ENCODE results near the gene HOXB4. TPM values are rescaled to one million over a fixed set of nuclear protein-coding genes. Genes with fewer than 3 reads are reported as not detected.

Gene HOXB4
- total RNA-seq, 4 donors from 2014 or later, result 0.98 to 2.8 (median 2.0) TPM

DNA sequence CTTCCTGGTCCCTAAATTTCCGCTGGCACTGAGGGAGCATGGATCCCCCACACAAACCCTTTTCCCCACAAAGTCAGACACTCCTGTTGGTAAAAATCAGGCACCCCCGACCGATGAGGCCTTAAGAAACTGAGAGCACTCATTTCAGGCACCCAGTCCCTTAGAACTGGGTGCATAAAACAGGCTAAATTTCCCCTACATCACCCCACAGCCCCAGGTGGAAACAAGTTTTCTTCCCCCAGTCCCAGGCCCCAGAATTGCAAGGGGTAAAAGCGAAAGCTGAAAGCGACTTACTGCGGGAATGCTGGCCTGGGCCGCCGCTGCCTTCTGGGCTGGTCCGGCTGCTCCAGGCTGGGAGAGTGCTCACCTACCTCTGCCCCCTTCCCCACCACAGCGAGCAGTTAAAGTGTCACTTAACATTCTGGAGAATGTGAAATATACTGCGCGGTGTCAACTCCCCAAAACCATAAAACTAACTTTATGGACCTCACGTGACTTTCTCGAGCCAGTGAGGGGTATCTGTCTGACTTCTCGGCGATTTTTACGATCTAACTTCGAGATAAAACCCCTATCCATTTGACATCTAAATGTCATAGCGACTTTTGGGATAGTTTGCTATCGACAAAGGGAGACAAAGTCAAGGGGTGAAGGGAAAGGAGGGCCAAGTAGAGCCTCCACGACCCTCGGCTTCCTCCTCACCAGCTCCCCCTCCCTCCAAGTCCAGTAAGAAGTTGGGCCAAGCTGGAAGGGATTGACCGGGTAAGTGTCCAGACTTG, 11.9 kb upstream of the HOXB4 start, which contains the start of gene HOXB3:
TSS of gene HOXB3 (minus strand) at position 411 of the 776 bp plus-strand sequence. CDS start 37,767 bp downstream, outside the sequence.
- TF ChIP-seq, protein P1, sequence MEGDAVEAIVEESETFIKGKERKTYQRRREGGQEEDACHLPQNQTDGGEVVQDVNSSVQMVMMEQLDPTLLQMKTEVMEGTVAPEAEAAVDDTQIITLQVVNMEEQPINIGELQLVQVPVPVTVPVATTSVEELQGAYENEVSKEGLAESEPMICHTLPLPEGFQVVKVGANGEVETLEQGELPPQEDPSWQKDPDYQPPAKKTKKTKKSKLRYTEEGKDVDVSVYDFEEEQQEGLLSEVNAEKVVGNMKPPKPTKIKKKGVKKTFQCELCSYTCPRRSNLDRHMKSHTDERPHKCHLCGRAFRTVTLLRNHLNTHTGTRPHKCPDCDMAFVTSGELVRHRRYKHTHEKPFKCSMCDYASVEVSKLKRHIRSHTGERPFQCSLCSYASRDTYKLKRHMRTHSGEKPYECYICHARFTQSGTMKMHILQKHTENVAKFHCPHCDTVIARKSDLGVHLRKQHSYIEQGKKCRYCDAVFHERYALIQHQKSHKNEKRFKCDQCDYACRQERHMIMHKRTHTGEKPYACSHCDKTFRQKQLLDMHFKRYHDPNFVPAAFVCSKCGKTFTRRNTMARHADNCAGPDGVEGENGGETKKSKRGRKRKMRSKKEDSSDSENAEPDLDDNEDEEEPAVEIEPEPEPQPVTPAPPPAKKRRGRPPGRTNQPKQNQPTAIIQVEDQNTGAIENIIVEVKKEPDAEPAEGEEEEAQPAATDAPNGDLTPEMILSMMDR (IDR thresholded peaks at IDR 0.05; ENCODE audit: low read depth), result no peak

DNA sequence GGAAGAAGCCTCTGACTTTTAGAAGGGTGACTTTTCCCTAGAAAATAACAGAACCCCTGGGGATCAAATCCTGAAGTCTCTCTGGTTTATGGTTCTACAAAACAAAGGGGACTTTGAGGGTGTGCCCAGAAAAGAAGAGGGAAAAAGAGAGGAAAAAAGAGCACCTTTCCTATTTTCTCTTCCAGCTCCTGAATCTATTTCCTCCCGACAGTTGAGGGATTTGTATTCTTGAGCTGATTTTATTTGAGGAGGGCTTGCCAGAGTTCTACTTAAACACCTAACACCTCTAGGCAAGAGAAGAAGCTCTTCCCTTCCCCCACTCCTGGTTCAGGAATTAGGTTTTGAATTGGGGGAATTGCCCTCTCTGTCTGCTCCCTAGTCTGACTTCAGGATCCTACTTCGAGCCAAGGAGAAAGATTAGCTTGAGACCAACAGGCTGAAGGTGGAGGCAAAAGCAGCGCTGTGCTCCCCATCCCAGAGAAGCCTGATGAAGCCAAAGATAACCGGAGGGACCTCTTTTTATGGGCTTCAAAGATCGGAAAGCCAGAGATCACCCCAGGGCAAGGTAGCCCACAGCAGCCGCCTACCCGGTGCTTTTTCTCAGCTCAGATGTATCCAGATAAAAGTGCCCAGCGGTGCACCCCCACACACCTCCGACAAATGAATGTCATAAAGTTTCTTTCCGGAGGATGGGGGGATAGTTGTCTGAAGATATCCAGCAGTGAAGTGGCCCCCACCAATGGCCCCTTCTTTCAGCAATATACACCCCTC, 11.1 kb upstream of the HOXB4 start:
- TF ChIP-seq, protein P1 (IDR thresholded peaks at IDR 0.05; ENCODE audit: low read depth), result no peak

DNA sequence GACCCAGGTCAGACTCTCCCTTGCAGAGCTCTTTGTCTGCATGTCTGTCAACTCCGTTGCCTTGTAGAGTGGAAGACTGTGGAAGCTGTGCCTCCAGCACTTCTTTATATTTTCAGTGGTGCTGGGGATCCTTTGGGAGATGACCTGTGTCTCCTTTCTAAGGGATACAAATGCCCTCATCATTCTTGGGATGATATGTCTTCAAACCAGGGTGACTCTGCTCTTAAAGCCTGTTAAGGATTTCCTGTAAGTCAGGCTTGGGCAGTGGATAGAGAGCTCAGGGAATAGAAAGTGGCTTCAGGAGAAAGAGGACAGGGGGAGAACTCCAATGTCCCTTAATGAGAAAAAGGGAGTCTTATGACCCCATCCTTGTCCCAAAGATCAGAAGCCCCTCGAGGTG, 10.4 kb upstream of the HOXB4 start:
- TF ChIP-seq, protein P1 (IDR thresholded peaks at IDR 0.05; ENCODE audit: low read depth), result no peak

DNA sequence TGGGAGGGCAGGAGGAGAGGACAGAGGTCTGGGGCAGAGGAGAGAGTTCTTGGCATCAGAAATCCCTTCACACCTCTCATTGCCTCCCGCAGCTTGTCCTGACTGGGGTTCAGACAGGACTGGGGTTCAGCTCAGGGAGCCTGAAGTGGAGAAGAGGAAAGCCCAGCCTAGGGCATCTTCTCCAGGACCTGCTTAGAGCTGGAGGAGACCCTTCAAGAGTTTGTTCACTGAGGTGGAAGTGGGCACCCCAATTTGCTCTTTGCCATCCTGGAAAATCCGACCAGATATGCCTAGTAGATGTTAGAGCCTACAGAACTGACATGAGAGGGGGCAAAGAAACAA, 9.9 kb upstream of the HOXB4 start:
- TF ChIP-seq, protein P1 (IDR thresholded peaks at IDR 0.05; ENCODE audit: low read depth), result no peak

DNA sequence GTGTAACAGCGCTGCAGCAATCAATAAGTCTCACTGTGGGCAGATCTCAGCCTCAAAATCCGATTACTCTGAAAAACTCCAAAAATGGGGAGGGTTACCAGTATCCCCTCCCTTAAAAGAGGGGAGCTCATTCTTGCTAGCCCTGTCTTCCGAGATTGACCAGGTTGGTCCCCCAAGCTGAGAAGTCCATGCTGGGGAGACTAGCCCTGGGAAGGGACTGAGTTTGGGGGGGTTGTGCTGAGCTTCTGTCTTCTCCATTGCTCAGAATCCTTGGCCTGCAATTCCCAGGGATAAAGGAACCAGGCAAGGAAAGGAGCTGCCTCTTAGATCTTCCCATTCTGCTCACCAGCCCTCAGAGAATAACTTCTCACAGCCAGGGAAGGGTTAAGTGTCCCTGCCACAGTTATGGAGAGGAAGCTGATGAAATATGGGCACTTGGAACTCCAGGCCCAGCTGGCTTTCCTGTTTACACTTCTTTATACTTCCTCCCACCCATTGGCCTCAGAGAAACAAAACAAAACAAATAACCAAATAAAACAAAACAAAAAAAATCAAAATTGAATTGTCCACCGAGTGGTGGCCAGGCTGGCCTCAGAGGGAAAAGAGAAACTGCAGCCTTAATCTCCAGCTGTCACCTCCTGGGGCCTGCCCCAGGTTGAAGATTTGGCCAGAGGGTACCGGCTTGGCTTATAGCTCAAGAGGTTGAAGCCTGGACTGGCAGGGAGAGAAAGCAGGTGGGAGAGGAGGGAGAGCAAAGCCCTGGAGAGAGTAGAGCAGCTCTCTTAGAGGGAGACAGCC, 9.3 kb upstream of the HOXB4 start:
- TF ChIP-seq, protein P1 (IDR thresholded peaks at IDR 0.05; ENCODE audit: low read depth), result no peak

DNA sequence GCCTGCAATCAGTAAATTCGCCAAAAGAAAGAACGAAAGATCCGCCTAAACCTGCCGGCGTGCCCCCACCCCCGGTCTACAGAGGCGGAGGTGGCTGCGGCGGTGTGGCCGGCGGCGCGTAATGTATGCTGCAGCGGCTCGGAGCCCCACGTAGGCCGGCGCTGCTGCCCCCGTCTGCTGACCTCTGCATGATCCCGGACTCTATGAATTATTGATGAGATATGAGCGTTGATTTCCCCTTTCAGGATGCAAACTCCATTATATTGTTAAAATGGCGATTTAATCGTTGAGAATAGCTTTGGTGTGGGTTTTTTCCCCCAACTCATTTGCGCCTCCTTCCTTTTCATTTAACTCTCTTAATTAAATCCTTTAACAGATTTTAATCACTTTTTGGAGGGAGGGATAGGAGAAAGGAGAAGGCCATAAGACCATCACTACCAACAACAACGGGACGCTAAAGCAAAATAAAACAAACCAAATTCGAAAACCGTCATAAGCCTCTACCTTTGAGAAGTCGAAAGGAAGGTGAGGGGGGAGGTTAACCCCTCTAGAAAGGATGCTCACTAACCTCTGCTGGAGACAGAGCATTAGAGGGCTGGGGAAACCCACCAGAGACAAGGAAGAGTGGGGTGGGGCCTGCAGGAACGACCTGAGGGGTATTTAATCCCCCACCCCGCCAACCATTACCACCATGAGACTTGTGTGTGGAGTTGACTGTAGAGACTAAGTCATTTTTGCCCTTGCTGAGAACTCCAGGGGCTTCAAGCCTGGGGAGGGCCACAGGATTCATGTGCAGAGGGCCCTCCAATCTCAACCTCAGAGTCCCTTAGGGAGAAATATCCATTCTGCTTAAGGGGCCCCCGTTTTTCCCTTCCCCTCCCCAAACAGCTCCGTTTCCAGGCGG, 8.5 kb upstream of the HOXB4 start:
- TF ChIP-seq, protein P1 (IDR thresholded peaks at IDR 0.05; ENCODE audit: low read depth), result no peak
